SU-DHL-6 (cell line): ENCODE results near the gene TOM1L2.

Experiments used
- EZH2phosphoT487 ChIP-seq: fragments of 200-600 bp; sonication (generic), shearing (Covaris generic); conservative IDR thresholded peaks from 2 replicates; pipeline ENCODE4 v1.6.1; 2018; ENCODE audit warnings: mild to moderate bottlenecking, antibody characterized with exemption, low read length, moderate library complexity, mixed read lengths
- TF ChIP-seq, protein P1 (sequence below): fragments of 200-600 bp; sonication (generic); IDR thresholded peaks from one replicate; pipeline ENCODE4 v1.5.1; 2017; ENCODE audit warnings: antibody characterized with exemption, mild to moderate bottlenecking, low read length, moderate library complexity; ENCODE audit not compliant: insufficient read depth, poor library complexity, severe bottlenecking

- TF ChIP-seq, protein P1, sequence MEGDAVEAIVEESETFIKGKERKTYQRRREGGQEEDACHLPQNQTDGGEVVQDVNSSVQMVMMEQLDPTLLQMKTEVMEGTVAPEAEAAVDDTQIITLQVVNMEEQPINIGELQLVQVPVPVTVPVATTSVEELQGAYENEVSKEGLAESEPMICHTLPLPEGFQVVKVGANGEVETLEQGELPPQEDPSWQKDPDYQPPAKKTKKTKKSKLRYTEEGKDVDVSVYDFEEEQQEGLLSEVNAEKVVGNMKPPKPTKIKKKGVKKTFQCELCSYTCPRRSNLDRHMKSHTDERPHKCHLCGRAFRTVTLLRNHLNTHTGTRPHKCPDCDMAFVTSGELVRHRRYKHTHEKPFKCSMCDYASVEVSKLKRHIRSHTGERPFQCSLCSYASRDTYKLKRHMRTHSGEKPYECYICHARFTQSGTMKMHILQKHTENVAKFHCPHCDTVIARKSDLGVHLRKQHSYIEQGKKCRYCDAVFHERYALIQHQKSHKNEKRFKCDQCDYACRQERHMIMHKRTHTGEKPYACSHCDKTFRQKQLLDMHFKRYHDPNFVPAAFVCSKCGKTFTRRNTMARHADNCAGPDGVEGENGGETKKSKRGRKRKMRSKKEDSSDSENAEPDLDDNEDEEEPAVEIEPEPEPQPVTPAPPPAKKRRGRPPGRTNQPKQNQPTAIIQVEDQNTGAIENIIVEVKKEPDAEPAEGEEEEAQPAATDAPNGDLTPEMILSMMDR: peak; percentile 71
- no peak for TF ChIP-seq EZH2phosphoT487
These were observed 52.8 kb downstream of the TOM1L2 start for GRCh38 chr17:17919169-17920107.
